Stimulated activated CD8-positive, alpha-beta memory T cell treated with anti-CD3 and anti-CD28 coated beads, Interleukin-15, amount 100 ng/mL, for 48 hours (primary cell): ENCODE results near the gene EIF4EBP2.

Experiments
- DNase-seq, 2 donors: peaks; one replicate each; pipeline ENCODE4 v3.0.0-alpha.2; 2020; ENCODE audit warnings: low read depth in 2 of 2

EIF4EBP2 gene

DNA sequence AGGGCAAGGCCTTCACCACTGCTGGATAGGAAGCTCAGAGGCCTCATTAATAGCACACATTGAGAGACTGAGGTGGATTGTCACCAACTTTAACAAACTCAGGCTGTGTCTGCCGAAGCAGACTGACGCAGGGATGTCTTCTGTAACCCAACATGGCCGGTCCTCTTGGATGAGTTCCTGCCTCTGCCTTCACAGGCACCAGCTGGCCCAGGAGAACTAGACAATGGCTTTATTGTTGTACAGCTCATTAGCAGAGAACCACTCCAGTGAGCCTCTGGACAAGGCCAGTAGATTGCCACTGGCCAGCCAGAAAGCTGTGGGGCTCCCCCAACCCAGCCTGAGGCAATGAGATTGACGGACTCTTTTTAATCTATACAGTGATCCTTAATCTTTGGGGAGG lies 28.2 kb downstream of the EIF4EBP2 start:
- DNase-seq: no peak

DNA sequence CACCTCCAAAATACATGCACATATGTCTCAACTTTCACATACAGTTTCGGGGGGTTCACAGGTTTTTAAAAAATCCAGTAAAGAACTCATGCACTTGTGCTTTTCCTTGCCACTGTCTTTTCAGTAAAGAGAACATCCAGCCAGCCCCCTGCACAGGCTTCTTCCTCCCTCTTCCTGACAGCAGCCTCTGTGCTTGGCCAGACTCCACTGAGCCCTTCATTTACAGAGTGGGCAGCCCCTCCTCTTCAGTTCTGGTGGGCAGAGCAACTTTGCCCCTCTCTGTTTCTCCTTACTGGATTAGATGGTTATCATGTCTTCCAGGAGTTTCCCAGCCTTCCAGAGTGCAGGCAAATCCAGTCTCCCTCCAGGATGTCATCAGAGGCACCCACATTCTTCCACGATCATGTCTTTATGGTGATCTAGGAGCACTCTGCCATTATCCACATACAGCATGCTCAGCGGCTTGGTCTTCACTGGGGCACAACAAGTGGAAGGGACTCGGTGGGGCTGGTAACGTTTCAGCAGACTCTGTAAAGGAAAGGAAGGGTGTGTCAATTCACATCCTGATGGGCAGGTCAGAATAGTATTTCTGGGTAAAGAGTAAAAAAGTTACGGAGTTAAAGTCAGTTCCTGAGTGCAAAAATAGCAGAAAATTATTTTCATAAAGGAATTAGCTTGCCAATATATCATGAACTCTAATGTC lies 28.8 kb downstream of the EIF4EBP2 start:
- DNase-seq: no peak

DNA sequence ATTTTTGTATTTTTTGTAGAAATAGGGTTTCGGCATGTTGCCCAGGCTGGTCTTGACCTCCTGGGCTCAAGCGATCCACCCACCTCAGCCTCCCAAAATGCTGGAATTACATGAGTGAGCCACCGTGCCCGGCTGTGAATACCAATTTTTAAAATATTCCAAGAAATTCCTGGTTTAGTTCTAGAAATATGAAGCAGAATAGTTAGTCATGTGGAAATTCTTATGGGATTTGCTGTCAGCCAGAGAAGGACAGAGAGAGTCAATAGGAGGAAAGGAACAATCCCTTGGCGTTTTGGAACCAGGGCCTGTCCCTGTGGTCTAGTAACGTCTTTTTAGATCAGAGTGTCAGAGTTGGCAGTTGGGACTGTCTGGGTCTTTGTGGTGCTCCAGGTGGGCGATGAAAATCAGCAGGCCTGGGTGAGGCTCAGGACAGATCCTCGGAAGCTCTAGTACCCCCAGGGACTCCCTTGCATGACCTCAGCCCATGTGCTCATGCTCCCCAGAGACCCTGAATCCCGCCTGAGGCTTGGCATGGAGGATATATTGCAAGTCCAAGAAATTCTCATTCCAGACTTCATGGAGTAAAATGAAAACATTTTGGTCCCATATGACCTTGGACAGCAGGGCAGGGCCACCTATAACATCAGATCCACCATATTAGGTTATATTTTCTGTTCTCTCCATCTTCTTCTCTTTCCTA lies 29.8 kb downstream of the EIF4EBP2 start:
- no peak for DNase-seq

DNA sequence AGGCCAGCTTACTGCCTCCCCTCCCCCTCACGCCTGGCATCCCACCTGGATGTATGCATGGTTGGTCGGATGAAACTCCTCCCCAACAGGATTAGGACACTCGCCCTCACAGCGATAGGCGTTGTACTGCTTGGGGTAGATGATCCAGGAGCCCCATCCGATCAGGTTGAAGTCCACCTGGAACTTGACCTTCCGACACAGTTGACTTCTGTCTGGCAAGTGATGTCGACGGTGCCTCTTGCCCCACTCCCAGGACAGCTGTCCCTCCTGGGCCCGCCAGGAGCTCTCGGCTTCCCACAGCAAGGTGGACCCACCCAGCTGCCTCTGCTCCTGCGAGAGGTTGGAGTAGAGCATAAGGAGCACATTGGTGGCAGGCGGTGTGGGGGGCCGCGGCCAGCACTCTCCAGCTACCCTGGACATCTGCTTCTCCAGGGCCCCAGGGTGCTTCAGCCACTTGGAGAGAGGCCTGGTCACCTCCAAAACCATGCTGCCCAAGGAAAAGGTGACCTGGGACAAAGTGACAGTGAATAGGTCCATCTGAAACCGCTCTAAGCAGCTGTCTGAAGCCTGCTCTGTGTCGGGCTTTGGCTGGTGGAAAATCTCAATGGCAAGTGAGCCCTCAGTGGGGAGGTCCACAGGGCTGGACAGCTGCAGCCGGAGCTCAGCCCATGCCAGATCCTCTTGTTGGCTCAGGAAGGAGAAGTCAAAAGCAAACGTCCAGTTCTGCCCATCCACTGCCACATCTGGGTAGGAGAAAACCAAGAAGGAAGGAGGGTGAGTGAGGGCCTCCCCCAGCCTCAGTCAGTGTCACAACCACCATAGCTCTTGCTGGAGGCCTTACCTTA lies 31.5 kb downstream of the EIF4EBP2 start:
- no peak for DNase-seq

DNA sequence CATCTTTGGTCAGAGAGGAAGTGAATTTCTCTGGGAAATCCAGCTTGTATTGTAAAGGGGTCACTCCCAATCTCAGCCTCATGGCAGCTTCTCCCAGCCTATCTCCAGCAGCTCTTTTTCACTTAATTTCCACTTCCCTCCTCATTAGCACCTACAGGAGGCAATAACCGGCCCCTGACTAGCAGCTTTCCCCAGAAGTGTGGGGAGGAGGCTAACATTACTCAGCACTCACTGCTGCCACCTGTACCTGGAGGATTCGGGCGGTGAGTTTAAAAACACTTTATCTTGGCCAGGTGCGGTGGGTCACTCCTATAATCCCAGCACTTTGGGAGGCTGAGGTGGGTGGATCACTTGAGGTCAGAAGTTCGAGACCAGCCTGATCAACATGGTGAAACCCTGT lies 33.8 kb downstream of the EIF4EBP2 start:
- DNase-seq: no peak

DNA sequence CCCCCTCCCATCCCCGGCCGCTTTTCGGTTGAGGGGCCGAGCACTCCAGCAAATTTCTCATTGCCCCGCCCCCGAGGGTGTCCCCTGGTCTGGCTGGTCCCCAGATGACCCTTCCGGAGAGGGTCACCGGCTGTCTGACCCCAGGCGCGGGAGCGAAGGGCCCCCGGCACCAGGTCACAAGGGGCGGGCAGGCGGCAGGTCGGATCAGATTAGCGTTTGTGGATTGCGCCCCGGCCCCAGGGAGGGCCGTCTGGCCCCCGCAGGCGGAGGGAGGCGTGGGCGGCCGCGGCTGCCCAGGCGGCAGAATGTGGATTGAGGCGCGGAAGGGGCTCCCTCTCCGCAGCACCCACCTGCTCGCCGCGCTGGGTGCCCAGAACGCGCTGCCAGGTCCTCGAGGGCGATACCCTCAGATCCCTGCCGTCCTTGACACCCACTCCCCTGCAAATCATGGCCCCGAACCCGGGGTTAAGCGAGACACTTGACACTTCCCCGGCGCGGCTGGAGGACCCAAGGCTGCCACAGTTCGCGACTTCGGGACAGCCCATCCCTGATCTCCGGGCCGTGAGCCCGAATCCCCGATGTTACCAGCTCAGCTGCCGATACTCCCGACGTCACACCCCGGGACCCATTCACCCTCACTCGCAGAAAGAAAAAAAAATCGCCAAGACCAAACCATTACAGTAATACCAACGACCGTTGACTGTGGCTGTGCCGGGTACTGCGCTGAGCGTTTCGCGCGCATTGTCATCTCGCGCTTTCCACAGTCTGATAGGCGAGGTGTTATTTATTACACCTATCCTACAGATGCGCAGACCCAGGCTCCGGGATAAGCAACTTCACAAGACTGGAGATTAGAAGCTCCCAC lies 36.6 kb downstream of the EIF4EBP2 start:
- DNase-seq: no peak

DNA sequence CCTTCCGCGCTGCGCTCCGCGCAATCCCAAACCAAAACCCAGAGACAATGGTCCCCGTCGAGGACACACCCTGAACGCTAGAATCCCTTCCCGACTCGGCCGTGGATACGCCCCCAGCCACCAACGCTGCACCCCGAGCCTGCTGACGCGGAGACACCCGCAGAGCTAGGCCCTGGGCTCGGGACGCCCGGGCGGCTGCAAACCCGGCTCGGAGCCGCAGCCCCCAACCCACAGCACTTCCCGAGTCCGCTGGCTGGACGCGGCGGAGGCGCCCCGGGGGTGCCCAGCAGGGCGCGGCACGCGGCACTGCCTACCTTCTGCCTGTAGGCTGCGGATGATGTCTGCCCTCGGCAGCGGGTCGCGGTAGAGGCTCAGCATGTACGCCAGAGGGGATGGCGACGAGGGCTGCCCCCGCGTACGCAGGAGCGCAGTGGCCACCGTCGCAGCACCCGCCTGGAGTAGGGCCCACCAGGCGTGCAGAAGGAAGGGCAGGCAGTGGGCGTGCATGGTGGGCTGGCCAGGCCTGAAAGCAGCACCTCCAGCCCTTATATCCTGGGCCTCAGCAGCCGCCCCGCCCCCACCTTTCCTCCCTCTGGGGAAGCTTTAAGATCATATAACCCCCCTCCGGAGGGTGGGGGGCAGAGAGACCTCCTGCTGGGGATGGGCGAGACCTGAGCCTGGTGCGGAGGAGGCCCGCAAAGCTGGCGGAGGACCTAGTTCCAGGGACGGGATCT lies 37.4 kb downstream of the EIF4EBP2 start, which contains the start of gene NODAL:
Gene NODAL, minus strand, starts transcription at position 521 of the 734 bp plus-strand sequence. Its CDS starts 14 bp downstream, at position 507.
- DNase-seq: no peak

DNA sequence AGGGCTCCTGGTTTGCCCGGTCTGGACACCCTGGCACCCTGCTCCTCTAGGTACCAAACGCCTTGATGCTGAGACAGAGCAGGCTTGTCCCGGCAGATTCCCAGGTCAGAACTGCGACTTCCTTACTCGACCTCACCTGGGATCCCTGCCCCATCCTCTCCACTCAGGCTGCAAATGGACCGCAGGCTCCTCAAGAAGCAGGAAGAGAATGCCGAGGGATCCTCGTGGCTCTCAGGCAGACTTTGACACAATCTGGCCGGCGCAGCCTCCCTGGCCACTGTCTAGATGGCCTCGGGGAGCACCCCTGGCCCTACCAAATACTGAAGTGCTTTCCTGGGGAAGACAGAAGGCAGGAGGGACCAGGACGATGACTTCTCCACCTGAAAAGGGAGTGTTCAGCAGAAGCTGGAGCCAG lies 38.0 kb downstream of the EIF4EBP2 start:
- no peak for DNase-seq

DNA sequence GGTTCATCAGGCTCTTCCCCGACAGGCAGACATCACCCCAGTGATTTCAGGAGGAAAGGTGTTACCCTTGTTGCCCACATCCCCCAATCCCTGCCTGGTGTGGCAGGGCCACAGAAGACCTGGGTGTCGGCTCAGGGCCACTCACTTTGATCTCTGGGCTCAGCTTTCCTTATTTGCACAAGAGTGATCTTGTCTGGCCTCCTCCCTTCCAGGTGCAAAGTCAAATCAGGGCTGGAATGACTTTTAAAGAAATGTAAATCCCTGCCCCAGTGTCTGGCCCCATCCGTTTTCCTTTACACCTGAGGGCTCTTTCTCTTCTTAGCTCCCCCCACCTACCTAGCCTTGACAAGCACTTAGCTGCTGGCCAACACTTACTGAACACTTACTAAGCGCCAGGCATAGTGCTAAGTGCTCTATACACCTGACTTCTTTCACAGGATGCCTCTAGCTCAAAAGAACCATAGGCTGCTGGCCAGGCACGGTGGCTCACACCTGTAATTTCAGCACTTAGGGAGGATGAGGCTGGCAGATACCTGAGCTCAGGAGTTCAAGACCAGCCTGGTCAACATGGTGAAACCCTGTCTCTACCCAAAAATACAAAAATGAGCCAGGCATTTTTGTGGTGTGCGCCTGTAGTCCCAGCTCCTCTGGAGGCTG lies 38.5 kb downstream of the EIF4EBP2 start:
- no peak for DNase-seq

DNA sequence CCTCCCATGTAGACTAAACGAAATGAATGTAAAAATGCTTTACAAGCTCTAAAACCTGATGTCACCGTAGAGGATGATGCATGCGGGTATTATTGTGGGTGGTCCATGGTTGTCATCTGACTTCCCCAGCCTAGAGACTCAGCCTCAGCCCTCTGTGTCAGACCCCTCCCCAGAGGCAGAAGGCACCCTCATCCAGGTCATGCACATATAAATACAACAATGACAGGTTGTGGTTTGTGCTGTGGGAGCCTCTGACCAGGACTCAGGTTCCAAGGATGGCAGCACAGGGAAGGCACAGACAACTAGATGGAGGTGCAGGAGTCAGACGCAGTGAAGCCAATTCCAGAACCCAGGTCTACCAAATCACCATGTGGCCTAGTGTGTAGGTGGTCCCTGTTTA lies 40.8 kb downstream of the EIF4EBP2 start:
- DNase-seq: no peak

DNA sequence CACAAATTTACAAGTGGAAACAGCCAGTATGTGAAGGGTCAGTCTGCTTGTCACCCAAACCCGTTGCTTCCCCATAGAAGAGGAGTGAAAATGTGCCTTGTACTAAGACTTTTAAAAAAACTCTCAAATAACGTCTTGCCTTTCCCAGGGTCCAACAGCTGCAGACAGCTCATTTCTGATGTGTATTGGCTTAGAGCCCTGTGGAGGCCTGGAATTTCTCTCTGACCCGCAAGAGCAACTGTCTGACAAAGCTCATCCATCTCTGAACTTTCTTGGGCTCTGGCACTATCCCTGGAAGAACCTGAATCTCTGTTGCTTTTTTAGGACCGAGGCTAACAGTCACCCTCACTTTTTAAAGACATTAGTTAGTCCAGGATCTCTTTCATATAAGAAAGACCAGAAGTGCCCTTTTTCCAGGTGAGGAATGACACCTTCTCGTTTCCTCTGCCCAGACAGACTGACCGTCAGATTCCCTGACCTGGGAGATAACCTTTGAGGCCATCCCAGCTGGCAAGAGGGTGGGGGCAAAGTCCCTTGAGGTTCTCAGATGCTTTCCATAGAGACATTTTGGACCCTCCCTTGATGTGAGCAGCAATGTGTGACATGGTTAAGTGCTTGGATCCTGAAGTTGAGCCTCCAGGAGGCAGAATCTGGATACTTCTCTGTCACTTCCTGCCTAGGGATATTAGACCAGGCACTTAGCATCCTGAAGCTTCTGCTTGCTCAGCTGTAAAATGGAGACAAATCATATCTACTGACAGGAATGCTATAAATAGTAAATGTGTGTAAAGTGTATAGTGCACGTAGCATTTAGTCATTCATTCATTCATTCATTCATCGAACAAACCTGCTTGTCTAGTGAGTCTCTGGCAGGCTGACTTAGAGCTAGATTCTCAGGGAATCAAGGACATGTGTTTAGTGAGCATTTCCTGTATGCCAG lies 42.0 kb downstream of the EIF4EBP2 start:
- no peak for DNase-seq

DNA sequence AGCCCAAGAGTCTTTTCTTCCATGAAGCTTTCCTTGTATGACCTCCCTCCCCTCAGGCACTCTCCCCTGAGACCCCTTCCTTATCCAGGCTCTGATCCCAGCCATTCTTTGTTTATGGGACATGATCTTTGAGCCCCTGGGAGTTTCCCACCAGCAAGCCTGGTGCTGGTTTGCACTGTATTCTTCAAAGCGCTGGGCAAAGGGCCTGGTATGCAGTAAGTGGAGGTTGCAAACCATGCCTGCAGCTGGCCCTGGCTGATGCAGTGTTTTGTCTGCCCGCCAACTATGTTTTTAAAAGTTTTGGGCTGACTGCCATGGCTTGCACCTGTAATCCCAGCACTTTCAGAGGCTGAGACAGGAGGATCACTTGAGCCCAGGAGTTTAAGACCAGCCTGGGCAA lies 44.3 kb downstream of the EIF4EBP2 start:
- DNase-seq: no peak

DNA sequence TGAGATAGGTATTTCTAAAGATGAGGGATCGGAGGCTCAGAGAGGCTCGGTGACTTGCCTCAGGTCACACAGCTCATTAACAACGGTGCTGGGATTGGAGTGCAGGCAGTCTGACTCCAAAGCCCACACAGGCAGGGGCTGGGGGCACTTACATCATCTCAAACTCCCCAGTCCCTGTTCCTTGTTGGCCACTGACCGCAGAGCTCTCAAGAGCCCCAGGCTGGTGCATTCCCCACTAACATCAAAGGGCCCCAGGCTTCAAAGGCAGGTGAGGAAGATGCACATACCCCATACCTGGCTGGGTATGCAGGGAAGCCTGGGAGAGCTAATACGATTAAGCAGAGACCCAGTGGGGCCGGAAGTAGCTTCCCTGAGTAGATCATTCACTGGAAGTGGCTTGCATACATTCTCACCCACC lies 51.3 kb downstream of the EIF4EBP2 start:
- no peak for DNase-seq

DNA sequence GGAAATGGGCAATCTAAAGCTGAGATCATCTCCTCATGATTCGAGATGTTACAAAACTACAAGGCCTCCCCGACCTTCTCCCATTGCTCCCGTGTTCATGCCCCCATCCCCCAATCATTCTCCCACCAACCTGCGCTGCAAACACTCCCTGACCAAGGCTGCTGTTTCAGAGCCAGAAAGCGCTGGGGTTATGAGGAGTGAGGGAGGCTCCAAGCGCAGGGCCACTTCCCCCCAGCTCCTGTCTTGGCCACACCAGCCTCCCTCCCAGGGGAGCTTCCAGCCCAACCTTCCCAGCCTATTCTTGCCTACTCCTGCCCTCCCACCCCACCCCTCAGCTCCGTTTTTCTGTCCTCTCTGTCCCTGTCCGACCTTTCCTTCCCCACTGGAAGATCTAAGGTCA lies 52.2 kb downstream of the EIF4EBP2 start:
- no peak for DNase-seq

DNA sequence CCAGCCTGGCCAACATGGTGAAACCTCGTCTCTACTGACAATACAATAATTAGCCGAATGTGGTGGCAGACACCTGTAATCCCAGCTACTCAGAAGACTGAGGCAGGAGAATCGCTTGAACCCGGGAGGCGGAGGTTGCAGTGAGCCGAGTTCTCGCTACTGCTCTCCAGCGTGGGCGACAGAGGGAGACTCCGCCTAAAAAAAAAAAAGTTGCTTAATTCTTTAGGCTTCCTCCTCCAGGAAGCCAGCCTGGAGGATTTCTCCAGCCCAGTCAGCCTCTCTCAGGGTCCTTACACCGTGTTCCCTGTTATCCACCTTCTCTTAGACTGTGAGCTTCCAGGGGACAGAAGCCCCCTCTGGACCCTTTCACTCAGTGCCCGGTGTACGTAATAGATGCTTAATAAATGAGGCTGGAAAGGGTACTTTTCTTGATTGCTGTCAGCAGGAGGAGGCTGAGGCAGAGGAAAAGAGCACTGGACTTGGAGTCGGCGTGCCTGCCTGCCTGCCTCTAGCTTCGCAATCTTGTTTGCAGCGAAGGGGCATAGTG lies 53.9 kb downstream of the EIF4EBP2 start:
- DNase-seq: no peak

DNA sequence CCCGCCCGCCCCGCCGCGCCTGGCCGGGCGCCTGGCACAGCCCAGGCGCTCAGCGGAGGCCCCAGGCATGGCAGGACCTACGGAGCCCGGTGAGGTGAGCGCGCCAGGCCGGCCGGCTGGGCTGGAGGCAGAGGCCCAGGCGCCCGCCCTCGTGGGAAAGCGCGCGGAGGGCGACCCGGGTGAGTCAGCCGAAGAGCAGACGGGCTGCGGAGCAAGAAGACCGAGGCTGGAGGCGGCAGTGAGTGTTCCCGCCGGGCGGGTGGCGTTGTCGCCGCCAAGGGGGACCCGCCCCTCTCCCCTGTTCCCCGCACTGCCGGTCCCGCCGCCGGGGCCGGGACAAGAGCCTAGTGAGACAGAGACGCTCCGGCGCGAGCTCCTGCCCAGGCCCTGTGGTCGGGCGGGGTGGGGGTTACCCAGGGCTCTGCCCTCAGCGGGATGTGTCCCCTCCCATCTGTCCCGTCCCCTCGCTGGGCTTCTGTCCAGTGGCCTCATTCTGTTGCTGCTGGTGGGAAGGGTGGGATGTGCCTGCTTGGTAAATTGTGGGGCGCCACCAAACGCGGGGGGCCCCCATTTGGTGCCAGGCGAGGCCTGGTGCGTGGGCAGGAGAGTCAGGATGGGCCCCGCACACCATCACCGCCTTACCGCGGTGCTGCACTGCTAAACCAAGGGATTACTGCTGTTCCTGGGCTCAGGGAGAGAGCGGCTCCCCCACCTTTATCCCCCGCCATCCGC lies 54.5 kb downstream of the EIF4EBP2 start:
- DNase-seq: peak; percentile 51 to 61

DNA sequence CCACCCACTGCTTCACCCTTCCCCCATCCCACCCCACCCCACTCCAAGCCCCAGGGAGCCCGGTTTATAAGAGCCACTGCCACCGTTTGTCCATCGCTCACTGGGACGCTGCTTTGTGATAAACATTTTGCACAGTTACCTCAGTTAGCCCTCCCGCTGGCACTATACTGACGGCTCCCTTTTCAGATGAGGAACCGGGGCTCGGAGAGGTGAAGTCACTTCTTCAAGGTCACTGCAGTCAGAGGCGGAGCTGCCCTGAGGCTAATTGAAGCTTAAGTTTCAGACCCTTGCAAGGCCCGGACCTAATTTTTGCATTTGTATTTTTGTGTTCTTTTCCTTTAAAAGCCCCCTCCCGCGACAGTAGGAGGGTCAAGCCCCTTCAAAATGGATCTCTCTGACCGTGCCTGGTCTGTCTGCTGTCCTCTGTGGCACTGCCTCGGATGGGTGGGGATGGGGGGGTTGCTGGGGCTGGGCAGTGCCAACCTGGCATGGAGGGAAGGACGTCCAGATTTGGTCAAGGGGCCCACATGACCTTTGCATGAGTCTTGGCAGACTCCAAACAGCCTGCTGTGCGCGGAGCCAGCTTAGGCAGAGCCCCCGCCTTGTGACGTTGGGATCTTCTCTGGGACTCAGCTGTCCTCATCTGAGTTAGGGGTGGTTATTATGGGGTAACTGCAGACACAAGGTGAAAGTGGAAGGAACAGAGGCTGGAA lies 55.3 kb downstream of the EIF4EBP2 start:
- DNase-seq: no peak
